K562 (cell line): ENCODE data around the gene SLC26A1. TPM values are rescaled to one million over a fixed set of nuclear protein-coding genes. Genes with fewer than 3 reads are reported as not detected.

ENCODE experiments used
- ATAC-seq: fragments of 200-7000 bp; cut with Tn5 transposase; 3 replicates; pipeline ENCODE4 v1.9.1; 2020; ENCODE audit warnings: moderate library complexity
- BruUV-seq: library from RNA; stranded (reverse); fragments of 400-500 nt; replicated peaks from 2 replicates; lab custom pipeline; 2021; lab: Mats Ljungman, UMichigan
- CTCF ChIA-PET: fragments of 300-600 bp; formaldehyde crosslinking; extraction: SDS; loops from one replicate; lab custom pipeline; 2021; ENCODE audit warnings: low intra/inter-chr PET ratio; lab: Yijun Ruan, JAX
- POLR2A ChIA-PET: fragments of 300-600, 350-650 bp; sonication (Branson Sonifier 250); formaldehyde crosslinking; extraction: SDS; loops from one replicate; lab custom pipeline; 2021; ENCODE audit warnings: antibody characterized with exemption, inconsistent platforms; lab: Yijun Ruan, JAX
- DNase-seq, 4 experiments: peaks; one replicate each; pipeline versions ENCODE4 v3.0.0 to v3.0.0-alpha.2; 2011 to 2018; ENCODE audit warnings: low spot score in 3 of 4, mixed read lengths in 3 of 4; ENCODE audit errors: extremely low read depth in 1 of 4
- FAIRE-seq: peaks from 2 replicates; lab custom pipeline; 2011; peaks lifted over from hg19 to GRCh38; lab: Jason Lieb, UNC
- H2AFZ ChIP-seq: 2 replicates; pipeline ENCODE4 v1.6.0; 2011; ENCODE audit warnings: low read depth, low read length, control low read depth, inconsistent platforms
- H3K27ac ChIP-seq: fragments of 200-600 bp; 3 replicates; pipeline ENCODE4 v1.8.0; 2011; ENCODE audit warnings: low read depth, mild to moderate bottlenecking, control low read depth, inconsistent platforms, low read length, moderate library complexity, mixed read lengths; ENCODE audit errors: extremely low read depth
- H3K27me3 ChIP-seq, 2 experiments: fragments of 300-600 bp in 1 of 2; 2 replicates in 1 of 2; 3 replicates in 1 of 2; pipeline versions ENCODE4 v1.6.0 to v1.8.0; 2011; ENCODE audit warnings: inconsistent platforms in 2 of 2, low read length in 2 of 2, mild to moderate bottlenecking in 1 of 2, mixed read lengths in 1 of 2, moderate library complexity in 1 of 2; ENCODE audit not compliant: control insufficient read depth in 2 of 2, insufficient read depth in 2 of 2
- H3K36me3 ChIP-seq: fragments of 300-600 bp; 3 replicates; pipeline ENCODE4 v1.8.0; 2011; ENCODE audit warnings: mild to moderate bottlenecking, low read length, inconsistent platforms; ENCODE audit not compliant: control insufficient read depth, insufficient read depth
- H3K4me1 ChIP-seq, 2 experiments: fragments of 200-600 bp in 1 of 2; replicated peaks in 1 of 2; 2 replicates in 1 of 2; 3 replicates in 1 of 2; pipeline versions ENCODE4 v1.5.1 to v1.8.0; 2011; ENCODE audit warnings: inconsistent platforms in 2 of 2, low read length in 2 of 2, mild to moderate bottlenecking in 1 of 2, mixed read lengths in 1 of 2, moderate library complexity in 1 of 2; ENCODE audit not compliant: control insufficient read depth in 2 of 2, insufficient read depth in 2 of 2
- H3K4me2 ChIP-seq: 2 replicates; pipeline ENCODE4 v1.6.1; 2011; ENCODE audit warnings: low read length, control low read depth, inconsistent platforms, mixed read lengths; ENCODE audit not compliant: insufficient read depth
- H3K4me3 ChIP-seq: fragments of 200-600 bp; sonication (generic), shearing (Covaris generic); 2 replicates; pipeline ENCODE4 v1.5.1; 2016; ENCODE audit warnings: control low read depth, inconsistent platforms
- H3K79me2 ChIP-seq: fragments of 200-600 bp; 3 replicates; pipeline ENCODE4 v1.8.0; 2011; ENCODE audit warnings: low read length, inconsistent platforms; ENCODE audit not compliant: control insufficient read depth, insufficient read depth
- H3K9ac ChIP-seq, 2 experiments: 2 replicates each; pipeline versions ENCODE4 v1.6.0 to v1.6.1; 2011; ENCODE audit warnings: low read depth in 2 of 2, low read length in 2 of 2, control low read depth in 1 of 2, inconsistent platforms in 1 of 2, mild to moderate bottlenecking in 1 of 2, mixed read lengths in 1 of 2; ENCODE audit not compliant: insufficient read depth in 1 of 2
- H3K9me1 ChIP-seq: one replicate; pipeline ENCODE4 v1.6.0; 2011; ENCODE audit warnings: inconsistent platforms, mild to moderate bottlenecking, low read length, moderate library complexity; ENCODE audit not compliant: control insufficient read depth, insufficient read depth
- H3K9me3 ChIP-seq: replicated peaks from 2 replicates; pipeline ENCODE4 v1.5.1; 2011; ENCODE audit warnings: low read depth, low read length, inconsistent platforms; ENCODE audit not compliant: control insufficient read depth, insufficient read depth
- H4K20me1 ChIP-seq: replicated peaks from 2 replicates; pipeline ENCODE4 v1.6.1; 2011; ENCODE audit warnings: low read length, inconsistent platforms, mixed read lengths; ENCODE audit not compliant: control insufficient read depth, insufficient read depth
- EGR1 ChIP-seq: fragments of 450-650 bp; conservative IDR thresholded peaks from 2 replicates; pipeline ENCODE4 v1.6.1; 2017; ENCODE audit warnings: mild to moderate bottlenecking
- KLF10 ChIP-seq: fragments of 250-450 bp; sonication (Bioruptor Pico); IDR thresholded peaks from 2 replicates; pipeline ENCODE4 v1.6.1; 2021; ENCODE audit warnings: matching md5 sums
- RBFOX2 ChIP-seq: fragments of 200-400 bp; formaldehyde crosslinking; IDR thresholded peaks from 2 replicates; pipeline ENCODE4 v1.6.1; 2017; ENCODE audit warnings: low read depth, mild to moderate bottlenecking, low read length, moderate library complexity
- SP2 ChIP-seq: IDR thresholded peaks from 2 replicates; pipeline ENCODE4 v1.6.1; 2011; ENCODE audit warnings: mild to moderate bottlenecking, low read depth, low read length, moderate library complexity; ENCODE audit not compliant: poor library complexity, severe bottlenecking; ENCODE audit errors: extremely low read depth
- SRF ChIP-seq, 2 experiments: fragments of 250-450, 450-650 bp in 1 of 2; sonication (Bioruptor Pico) in 1 of 2; sonication (generic) in 1 of 2; formaldehyde crosslinking; IDR thresholded peaks; 2 replicates each; pipeline versions ENCODE4 v1.5.0 to v1.5.1; 2020 to 2022; ENCODE audit warnings: mild to moderate bottlenecking in 1 of 2, missing genetic modification reagents in 1 of 2
- ZBTB33 ChIP-seq: sonication (generic); formaldehyde crosslinking; IDR thresholded peaks from 2 replicates; pipeline ENCODE4 v1.8.1; 2023; ENCODE audit warnings: mild to moderate bottlenecking, missing genetic modification reagents
- ZNF408 ChIP-seq: fragments of 250-450 bp; sonication (Bioruptor Pico); IDR thresholded peaks from 2 replicates; pipeline ENCODE4 v1.4.0; 2020; ENCODE audit warnings: low read depth, mild to moderate bottlenecking, moderate library complexity
- WGBS: fragments of 100-300 bp; shearing (Covaris generic); methylation state at CpG from one replicate; pipeline ENCODE4 v1.1.6; 2016; ENCODE audit warnings: low coverage, mixed read lengths; ENCODE audit not compliant: insufficient coverage; ENCODE audit errors: missing lambda C conversion rate; 5-methylcytosine and 5-hydroxymethylcytosine counted together
- in situ Hi-C: fragments of 300-500 bp; cut with MboI; formaldehyde crosslinking; loops from 4 replicates; pipeline ENCODE4 v1.15.0; 2018; ENCODE audit warnings: inconsistent platforms, mixed read lengths
- intact Hi-C: fragments of 100-400 bp; cut with micrococcal nuclease; formaldehyde crosslinking; loops from 2 replicates; pipeline ENCODE4 v1.14.2; 2022
- polyA plus RNA-seq, 8 experiments: library from polyadenylated mRNA; depleted of rRNA in 4 of 8; stranded (reverse) in 5 of 8; unstranded in 3 of 8; fragments of >200 nt; fragmentation: Nextera tagmentation in 2 of 8; fragmentation: Illumina TruSeq in 1 of 8; extraction: Ambion mirVana in 2 of 8; extraction: Trizol in 1 of 8; gene quantifications; 2 replicates each; pipeline versions ENCODE4 v1.2.1 to v1.2.3, GENCODE V29; 2011 to 2014; ENCODE audit warnings: inconsistent platforms in 1 of 8, missing spikeins in 1 of 8
- total RNA-seq, 7 experiments: library from RNA; depleted of rRNA in 6 of 7; stranded (reverse); fragments of >200 nt in 6 of 7; fragmentation: Illumina TruSeq in 2 of 7; extraction: Trizol in 2 of 7; gene quantifications; 2 replicates each; pipeline versions ENCODE4 v1.2.1 to v1.2.3, GENCODE V29; 2011 to 2021; ENCODE audit warnings: low replicate concordance in 1 of 7
- TF ChIP-seq, protein P1 (sequence below): fragments of 450-650 bp; IDR thresholded peaks from 2 replicates; pipeline ENCODE4 v1.6.1; 2016
- TF ChIP-seq, protein P2 (sequence below): fragments of 450-650 bp; formaldehyde crosslinking; conservative IDR thresholded peaks from 2 replicates; pipeline ENCODE4 v1.4.0; 2022; ENCODE audit warnings: mild to moderate bottlenecking, missing genetic modification characterization
- TF ChIP-seq, protein P3 (sequence below): fragments of 250-450 bp; sonication (Bioruptor Pico); IDR thresholded peaks from 2 replicates; pipeline ENCODE4 v1.5.1; 2021; ENCODE audit warnings: mild to moderate bottlenecking

SLC26A1 gene
- total and polyA plus RNA-seq, 9 of the 15 experiments (the other 6 are each of a cell fraction or from before 2014, with no cell fraction given): 0.11 to 4.2 (median 0.95) TPM

- Histone ChIP-seq H2AFZ (no peak overlapping the region), H3K4me3 (no peak overlapping the region), H4K20me1 (no peaks in the 10 kb centered on the region), H3K9me1 (no peaks in the 10 kb centered on the region), H3K9me3 (no peaks in the 10 kb centered on the region; the same call in 1 of the 2 replicates), H3K79me2 (peaks cover 34% of the 10 kb centered on the region), H3K36me3 (peaks cover 22% of the 10 kb centered on the region; the same call in 1 of the 3 replicates), H3K27ac (no peak overlapping the region), H3K4me1 (peaks cover 39 to 83% of the 10 kb centered on the region in 2 experiments), H3K9ac (peak overlapping the region in 1 of 2 experiments; percentile 90; a peak in 1 of 4 replicates), H3K4me2 (no peak overlapping the region), H3K27me3 (no peaks in the 10 kb centered on the region)
- in situ Hi-C loops (no loop called here), intact Hi-C loops (loop anchor here (5.0 to 10.0 kb wide), 4 partner anchors 207 to 304 kb away; partner anchors contain the start of gene SLC49A3)
- ChIA-PET POLR2A (interaction anchor here (0.6 to 0.9 kb wide), 3 partner anchors 10 to 388 kb away, joined by 3 to 7 read pairs (median 4); no protein-coding TSS in a partner anchor), CTCF (no interaction called here)
- TF ChIP-seq SRF (CRISPR knock-in tag; IDR thresholded peaks at IDR 0.05) (no peak), ZNF408 (CRISPR knock-in tag) (no peak), KLF10 (CRISPR knock-in tag) (no peak), ZBTB33 (peak; percentile 88), SP2 (no peak), EGR1 (peak; percentile 33), RBFOX2 (0 out of 2 replicates have a peak, but pooled peaks have one; percentile 7)
- TF ChIP-seq, protein P1, sequence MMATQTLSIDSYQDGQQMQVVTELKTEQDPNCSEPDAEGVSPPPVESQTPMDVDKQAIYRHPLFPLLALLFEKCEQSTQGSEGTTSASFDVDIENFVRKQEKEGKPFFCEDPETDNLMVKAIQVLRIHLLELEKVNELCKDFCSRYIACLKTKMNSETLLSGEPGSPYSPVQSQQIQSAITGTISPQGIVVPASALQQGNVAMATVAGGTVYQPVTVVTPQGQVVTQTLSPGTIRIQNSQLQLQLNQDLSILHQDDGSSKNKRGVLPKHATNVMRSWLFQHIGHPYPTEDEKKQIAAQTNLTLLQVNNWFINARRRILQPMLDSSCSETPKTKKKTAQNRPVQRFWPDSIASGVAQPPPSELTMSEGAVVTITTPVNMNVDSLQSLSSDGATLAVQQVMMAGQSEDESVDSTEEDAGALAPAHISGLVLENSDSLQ: no peak
- TF ChIP-seq, protein P2, sequence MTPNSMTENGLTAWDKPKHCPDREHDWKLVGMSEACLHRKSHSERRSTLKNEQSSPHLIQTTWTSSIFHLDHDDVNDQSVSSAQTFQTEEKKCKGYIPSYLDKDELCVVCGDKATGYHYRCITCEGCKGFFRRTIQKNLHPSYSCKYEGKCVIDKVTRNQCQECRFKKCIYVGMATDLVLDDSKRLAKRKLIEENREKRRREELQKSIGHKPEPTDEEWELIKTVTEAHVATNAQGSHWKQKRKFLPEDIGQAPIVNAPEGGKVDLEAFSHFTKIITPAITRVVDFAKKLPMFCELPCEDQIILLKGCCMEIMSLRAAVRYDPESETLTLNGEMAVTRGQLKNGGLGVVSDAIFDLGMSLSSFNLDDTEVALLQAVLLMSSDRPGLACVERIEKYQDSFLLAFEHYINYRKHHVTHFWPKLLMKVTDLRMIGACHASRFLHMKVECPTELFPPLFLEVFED: no peak
- TF ChIP-seq, protein P3, sequence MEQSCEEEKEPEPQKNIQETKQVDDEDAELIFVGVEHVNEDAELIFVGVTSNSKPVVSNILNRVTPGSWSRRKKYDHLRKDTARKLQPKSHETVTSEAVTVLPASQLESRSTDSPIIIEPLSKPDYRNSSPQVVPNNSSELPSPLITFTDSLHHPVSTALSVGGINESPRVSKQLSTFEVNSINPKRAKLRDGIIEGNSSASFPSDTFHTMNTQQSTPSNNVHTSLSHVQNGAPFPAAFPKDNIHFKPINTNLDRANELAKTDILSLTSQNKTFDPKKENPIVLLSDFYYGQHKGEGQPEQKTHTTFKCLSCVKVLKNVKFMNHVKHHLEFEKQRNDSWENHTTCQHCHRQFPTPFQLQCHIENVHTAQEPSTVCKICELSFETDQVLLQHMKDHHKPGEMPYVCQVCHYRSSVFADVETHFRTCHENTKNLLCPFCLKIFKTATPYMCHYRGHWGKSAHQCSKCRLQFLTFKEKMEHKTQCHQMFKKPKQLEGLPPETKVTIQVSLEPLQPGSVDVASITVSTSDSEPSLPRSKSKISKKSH (CRISPR knock-in tag): no peak
- 90% methylated on average over 34 of the region's 69 CpGs for WGBS
- ATAC-seq (no peak), FAIRE-seq (no peak), DNase-seq (no peak)
- BruUV-seq: no TSS peak
Observed at GRCh38 chr4:988726-989721, 4.2 kb downstream of the SLC26A1 start.
